NCI-H1436 treated with DMSO at 0.1 percent for 48 hours (cell line): ENCODE measurements around the gene GNPTG.

Experiments used
- DNase-seq: peaks from one replicate; lab custom pipeline; 2025; lab: John Stamatoyannopoulos, UW

The GNPTG gene

DNA sequence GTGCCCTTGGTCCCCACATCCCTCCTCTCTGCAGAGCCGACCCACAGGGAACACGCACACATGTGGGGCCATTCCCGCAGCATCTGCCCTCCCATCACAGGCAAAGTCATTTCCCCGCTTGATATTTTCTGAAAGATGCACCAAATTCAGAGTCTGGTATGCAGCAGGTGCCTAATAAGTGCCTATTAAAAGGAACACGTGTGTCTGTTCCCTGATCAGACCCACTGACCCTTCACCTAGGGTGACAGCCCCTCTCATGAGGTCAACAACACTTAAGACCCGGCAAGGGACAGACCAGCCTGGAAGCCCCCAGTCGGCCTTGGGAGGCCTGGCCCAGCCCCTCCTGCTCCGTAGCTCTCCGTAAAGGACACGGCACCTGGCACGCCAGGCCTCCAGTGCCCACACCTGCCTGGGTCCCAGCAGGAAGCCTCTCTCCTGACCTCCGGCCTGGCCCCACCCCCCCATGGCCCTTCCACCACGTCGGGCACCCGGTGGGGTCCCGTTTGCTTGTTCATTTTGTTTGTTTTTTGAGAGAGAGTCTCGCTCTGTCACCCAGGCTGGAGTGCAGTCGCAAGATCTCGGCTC lies 42.7 kb downstream of the GNPTG start:
- DNase-seq: no peak

DNA sequence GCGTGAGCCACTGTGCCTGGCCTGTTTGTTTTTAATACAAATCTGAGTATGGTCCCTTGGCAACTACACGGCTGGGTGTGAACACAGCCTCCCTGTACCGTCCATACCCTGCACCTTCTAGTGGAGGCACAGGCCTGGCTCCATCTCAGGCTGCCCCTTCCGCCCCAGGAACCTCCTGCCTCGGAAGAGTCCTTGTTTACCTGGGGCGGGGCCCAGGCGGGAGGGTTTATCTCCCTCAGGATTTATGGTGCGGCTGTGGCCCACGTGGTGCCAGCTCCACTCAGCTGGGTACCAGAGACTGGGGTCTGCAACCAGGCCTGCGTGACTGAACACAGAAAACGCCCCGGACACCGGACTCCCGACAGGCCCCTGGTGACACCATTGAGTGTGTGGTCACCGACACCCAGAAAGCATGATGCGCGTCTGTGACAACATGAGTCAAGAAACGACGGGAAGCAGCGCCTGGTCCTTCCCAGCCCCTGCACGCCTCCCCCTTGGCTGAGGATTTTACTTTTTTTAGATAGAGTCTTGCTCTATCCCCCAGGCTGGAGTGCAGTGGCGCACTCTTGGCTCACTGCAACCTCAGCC lies 43.8 kb downstream of the GNPTG start:
- no peak for DNase-seq

DNA sequence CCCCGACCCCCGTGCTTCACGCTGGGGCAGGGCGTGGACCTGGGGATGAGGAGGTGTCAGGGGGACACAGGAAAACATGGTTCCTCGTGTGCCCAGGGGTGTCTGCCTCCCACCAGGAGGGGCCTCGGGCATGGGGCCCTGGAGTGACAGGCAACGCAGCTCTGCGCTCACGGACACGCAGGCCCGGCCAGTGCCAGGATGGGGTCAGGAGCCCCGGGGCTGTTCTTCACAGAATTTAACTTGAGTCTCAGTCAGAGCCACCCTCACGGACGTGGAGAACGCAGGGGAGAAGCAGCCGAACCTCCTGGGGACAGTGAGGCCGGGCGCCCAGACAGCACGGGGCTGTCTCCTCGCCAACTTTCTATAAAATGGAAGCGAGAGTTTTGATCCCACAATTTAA lies 46.0 kb downstream of the GNPTG start:
- no peak for DNase-seq

DNA sequence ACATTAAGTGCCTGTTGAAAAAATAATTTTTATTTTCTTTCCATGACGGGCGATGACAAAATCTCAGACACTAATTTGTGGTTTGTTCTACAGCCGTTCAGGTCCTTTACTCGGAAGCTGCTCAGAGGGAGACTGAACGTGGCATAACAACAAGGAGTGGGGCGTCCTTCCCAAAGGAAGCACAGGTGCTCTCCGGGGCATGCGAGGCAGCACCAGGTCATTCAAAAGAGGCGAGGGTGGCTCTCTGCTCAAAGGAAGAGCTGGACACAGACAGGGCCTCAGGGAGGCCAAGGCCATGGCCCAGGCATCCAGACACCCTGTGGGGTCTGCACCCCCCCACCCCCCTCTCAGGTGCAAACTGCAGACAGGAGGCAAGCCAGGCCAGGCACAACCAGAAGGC lies 46.6 kb downstream of the GNPTG start:
- DNase-seq: no peak

DNA sequence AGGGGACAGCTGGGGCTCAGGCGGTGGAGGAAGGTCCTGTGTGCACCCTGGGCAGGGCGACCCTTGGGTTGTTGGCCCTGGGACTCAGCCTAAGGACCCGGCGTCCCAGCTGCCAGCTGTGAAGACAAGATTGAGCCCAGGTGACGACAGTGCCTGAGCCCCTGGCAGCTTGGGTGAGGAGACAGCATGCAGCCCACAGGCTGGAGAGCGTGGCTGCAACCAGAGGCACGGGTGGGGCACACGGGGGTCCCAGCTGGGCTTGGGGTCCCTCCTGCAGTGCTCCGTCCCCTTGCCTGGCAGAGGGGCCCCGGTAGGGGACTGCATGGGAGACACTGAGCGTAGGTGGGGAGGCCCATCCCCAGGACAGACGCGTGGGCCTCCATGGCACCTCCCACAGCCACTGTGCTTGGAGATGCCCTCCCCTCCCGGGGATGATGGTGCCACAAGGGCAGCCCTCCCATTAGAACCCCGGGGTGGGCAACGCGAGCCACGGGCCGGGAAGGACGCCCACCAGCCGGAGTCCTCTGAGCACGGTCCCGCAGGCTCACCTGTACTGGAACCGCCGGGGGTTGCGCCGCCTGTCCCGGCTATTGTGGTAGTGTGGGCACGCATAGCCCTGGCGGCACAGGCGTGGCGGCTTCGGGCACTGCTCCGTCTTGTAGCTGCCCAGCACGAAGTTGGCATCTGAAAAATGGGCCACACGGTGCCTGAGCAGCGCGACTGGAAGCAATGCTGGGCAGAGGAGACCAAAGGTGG lies 47.3 kb downstream of the GNPTG start:
- DNase-seq: no peak

DNA sequence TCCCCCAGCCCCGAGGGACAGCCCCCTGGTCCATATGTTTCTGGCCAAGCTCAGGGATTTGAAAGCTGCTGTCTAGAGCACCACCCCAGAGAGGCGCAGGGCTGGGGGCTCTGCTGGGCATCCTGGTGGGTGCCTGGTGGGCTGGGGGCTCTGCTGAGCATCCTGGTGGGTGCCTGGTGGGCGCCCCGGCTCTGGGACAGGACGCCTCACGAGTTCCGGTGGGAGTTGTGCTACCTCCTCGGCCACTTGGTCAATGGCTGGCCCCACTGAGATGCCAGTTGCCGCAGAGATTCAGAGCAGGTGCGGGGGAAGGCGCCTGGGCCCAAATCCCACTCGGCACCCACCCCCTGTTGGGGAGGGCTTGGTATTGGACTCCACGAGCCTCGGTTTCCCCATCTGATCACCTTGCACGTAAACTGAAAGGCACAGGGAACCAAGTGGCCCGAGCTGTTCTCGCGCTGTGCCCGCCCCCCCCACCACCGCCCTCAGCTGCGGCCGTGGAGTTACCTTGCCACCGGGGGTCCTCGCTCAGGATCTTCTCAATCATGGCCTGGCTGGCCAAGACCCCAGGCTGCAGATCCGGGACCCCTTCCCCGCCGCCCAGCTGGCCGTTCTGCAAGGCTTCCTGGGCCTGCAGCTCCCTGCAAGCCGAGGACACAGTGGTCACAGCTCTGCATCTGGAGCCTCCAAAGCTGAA lies 49.5 kb downstream of the GNPTG start:
- no peak for DNase-seq

DNA sequence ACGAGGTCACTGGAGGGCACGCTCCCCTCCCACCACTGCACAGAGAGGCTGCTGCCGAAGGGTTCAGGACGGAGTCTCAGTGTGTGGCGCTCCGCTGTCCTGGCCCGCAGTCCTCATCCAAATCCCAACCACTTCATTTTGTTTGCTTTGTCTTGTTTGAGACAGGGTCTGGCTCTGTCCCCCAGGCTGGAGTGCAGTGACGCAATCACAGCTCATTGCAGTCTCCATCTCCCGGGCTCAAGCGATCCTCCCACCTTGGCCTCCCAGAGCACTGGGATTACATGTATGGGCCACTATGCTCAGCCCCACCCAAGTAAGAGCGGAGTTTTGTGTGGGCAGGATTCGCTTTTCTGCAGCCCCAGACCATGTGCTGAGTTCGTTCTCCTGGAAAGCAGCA lies 50.0 kb downstream of the GNPTG start:
- DNase-seq: no peak

DNA sequence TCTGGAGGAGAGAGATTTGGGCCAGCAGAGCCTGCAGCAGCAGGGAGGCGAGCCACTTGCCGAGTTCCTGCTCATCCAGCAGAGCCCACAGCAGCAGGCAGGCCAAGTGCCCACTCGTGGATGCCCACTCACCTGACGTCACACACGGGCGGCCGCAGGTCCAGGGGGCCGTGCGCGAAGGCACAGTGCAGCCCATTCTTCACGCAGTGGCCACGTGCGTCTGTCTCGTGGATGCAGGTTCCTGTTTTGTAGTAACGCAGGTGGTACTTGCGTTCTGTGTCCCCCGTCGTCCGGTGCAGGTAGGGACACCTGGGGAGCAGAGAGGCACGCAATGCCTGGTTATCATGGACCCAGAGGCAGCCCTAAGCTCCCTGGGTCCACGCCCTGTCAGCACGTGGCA lies 51.3 kb downstream of the GNPTG start:
- no peak for DNase-seq

DNA sequence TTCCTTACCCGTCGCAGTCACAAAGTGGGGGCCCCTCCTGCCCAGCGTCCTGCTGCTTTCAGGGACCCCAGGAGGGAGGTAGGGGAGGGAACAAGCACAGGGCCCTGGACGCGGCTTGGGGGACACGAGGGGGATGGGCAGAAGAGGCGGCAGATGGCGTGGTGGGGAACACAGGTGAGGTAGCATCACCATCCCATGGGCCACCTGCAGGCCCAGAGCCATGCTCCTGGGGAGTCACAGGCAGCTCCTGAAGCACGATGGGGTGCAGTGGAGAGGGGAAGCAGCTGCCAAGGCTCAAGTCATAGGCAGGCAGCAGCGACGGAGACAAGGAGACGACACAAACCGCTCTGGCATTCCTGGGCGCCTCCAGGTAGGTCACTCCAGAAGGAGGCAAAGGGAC lies 52.0 kb downstream of the GNPTG start:
- DNase-seq: no peak

DNA sequence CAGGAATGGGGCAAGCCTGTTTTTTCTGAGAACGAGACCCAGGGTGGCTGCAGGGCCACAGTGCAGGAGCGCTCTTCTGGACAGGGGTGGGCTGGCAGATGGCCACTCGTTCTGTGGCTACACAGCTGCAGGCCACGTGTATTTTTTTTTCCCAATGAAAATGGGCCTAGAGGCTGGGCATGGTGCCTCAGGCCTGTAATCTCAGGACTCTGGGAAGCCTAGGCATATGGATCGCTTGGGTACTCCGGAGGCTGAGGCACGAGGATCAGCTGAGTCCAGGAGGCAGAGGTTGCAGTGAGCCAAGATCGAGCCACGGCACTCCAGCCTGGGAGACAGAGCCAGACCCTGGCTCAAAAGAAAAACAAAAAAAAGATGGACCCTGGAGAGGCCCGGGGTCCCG lies 56.0 kb downstream of the GNPTG start:
- no peak for DNase-seq

DNA sequence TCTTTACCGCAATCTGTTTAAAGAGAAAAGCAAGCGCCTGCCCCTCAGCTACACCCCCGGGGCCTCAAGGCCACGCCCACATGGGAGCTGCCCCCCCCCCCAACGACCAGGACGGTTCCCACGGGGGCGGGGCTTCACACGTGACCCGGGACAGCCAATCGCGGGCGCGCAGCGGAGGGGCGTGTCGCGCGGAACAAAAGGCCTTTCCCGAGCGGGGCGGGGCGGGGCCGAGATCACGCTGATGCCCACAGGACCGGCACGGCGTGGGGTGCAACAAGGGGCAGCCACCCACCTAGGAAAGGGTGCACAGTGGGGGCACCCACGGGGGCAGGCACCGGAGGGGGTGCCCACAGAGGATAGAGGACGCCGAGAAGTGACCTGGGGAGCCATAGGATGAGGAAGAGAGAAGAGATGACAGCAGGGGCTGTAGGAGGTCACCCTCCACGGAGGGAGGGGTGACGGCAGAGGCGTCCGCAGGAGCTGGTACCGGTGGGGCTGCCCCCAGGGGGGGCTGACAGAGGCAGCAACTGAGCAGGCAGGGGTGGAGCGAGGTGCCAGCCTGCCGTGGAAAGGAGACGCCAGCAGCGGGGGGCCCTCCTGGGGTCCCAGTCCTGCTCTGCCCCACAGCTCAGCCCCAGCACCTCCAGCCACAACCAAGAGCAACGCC lies 56.6 kb downstream of the GNPTG start:
- no peak for DNase-seq

DNA sequence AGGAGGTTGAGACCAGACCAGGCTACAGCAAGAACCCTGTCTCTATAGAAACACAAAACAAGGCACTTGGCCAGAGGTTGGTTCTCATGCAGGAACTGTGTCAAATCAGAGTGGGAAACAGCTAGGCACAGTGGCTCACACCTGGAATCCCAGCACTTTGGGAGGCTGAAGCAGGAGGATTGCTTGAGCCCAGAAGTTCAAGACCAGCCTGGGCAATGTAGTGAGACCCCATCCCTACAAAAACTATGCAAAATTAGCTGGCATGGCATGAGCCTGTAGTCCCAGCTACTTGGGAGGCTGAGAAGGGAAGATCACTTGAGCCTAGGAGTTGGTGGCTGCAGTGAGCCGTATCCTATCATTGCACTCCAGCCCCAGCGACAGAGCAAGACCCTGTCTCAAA lies 61.1 kb downstream of the GNPTG start:
- DNase-seq: no peak
